HG03025 (cell line): ENCODE data around the gene GSTP1.
A peak's percentile ranks its signal among the peaks of the same experiment; 100 is the strongest.

Experiments
- ATAC-seq: cut with Tn5 transposase; IDR thresholded peaks from one replicate; pipeline ENCODE4 v1.9.1; 2021; ENCODE audit warnings: mild to moderate bottlenecking, moderate library complexity; ENCODE audit not compliant: unreplicated experiment, low FRiP score

GSTP1 gene

DNA sequence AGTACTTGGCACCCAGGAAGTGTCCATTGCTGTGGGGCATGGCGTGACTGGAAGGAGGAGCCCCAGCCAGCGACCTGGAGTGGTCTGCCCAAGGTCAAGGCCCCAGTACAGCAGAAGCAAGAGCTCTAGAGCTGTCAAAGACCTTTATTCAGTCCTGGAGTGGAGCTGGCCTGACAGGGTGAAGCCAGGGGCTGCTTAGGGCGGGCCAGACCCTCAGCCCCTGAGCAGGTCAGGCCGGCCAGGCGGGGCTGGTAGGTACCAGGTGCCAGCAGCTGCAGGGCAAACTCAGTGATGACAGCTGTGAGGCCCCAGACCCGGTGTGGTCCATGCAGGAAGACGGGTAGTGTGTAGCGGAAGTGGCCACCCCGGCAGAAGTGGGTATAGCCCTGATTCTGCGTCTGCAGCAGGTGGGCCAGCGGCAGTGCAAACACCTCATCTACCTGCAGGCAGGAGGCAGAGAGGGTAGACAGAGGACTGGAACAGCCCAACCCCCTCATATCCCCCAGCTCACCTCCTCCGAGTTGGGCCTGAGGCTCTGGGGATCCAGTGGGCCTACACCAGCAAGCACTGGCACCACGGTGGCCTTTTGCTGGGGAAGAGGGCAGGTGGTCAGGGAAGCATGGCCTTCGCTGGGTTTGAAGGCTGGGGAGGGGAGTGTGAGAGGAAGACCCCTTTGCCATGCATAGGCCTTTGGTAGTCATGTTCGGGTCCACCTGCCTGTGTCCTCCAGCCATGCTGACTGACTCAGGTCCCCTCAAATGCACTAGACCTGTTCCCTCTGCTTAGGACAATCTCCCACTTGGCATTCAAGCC lies 44.4 kb downstream of the GSTP1 start:
- no peak for ATAC-seq

DNA sequence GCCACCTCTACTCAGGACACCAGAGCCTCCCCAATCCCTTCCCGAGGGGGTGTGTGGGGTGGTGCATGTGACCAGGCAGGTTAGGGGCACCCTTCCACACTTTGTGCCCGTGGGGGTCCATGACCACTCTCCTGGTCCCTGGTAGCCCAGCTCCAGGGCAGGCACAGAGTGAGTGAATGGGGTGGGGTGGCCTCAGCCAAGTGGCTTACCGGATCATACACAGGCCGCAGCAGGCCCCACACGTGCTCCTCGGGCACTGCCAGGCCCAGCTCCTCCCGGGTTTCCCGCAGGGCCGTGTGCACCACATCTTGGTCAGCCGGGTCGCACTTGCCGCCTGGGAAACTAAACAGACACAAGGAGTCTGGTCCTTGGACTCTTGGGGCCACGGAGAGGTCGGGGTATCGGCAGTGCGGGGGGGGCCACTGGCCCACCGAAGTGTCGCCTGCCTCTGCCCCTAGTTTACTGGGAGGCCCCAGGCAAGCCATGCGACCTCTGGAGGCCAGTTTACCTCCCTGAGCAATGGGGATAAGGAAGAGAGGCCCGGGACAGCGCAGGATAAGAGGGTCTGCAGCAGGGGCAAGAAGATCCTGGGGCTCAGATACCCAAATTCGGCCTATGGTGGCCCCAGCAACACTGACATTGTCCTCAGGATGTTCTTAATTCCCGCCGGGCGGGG lies 45.2 kb downstream of the GSTP1 start:
- no peak for ATAC-seq

DNA sequence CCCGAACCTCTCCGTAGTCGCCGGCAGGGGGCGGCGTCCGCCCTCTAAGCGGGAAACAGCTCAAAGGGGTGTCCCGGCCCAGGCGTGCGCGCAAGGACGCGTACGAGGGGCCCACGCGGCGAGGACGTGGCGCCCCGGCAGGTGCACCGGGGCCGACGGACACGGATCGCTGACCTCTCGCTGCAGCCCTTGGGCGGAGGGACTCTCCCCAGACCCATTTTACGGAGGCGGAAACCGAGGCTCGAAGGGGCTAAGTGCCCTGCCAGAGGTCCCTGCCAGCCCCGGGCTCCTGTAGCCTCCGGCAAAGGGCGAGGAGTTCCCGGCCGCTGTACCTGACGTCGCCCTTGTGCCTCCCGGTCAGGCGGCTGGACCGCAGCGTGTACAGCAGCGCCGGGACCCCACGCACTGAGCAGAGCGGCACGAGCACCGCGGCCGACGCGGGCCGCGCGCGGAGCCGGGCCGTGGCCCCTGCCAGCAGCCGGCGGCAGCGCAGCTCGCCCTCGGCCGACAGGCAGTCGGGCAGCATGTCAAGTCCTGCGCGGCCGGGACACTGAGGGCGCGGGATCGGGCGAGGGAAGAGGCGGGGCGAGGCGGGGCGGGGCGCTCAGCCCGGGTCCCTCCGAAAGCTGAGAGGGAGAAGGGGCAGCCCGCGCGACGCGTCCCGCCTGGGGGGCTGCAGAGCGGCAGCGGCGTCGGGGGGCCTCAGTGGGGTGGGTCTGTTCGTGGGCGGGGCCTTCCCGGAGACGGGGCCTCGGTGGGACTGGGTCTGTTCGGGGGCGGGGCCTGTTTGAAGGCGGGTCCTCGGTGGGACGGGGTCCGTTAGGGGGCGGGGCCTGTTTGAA lies 46.0 kb downstream of the GSTP1 start, which contains the start of gene NUDT8:
Gene NUDT8 (minus strand): TSS at position 552 of the 842 bp plus-strand sequence. CDS start 26 bp downstream, at position 526.
- peak; percentile 38 for ATAC-seq

DNA sequence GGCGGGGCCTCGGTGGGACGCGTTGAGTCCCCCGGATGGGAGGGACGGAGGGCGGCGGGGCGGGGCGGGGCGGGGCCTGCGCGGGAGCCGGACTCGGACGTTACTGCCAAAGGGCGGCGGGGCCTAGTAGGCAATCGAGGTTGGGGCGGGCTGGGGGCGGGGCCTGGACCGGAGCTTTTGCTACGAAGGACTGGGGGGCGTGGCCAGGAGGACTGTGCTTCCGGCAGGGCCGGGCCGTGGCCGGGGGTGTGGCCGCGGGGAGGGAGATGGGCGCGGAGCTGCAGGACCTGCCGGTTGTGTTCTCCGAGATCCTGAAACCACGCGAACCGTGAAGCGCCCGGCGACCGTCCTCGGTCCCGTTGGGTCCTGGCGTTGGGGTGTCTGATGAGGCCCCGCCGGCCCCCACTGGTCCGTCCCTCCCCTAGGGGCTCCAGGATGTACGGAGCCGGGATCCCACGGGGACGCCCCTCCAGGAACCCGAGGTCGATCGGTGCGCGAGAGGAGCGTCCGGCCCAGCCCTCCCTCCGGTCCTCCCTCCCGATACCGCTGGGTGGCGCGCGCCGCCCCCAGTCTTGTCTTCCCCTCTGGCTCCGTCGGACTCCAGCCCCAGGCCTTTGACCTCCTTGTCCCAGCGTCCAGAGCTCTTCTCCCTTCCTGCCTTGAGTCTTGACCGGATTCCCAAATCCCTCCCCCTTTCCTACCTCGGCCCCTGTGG lies 46.8 kb downstream of the GSTP1 start:
- peak; percentile 67 for ATAC-seq

DNA sequence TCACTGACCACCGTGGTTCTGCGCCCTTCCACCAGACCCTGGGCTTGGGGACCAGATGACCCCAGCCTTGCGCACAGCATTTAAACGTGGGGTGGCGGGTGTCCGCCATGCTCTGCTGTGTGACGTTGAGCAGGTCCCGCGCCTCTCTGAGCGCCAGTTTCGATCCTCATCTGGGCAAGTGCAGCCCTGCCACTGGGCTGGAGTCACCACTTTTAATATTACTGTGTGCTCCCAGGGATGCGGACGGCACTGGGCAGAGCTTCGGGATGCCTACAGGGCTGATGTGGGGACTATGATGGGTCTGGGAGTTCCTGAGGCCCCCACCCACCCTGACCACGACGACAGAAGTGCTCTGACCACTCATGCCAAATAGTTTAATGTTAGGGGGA lies 47.3 kb downstream of the GSTP1 start:
- ATAC-seq, result no peak

DNA sequence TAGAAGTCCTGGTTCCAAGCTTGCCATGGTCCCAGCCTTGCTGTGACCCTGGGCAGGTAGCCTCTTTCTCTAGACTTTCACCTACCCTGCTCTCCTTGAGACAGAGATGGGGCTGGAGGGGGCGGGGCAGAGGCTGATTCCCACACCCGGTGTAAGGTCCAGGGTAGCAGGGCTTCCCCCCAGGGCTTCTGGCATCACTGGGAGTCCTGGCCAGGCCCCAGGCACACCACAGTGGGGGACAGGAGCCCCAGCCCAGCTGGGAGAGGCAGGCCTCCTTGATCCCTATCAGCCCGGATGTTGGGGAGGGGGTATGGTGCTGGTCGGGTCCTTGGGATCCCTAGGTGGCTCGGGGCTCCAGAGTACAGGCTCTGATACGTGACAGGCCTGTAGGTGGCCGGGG lies 47.8 kb downstream of the GSTP1 start:
- no peak for ATAC-seq

DNA sequence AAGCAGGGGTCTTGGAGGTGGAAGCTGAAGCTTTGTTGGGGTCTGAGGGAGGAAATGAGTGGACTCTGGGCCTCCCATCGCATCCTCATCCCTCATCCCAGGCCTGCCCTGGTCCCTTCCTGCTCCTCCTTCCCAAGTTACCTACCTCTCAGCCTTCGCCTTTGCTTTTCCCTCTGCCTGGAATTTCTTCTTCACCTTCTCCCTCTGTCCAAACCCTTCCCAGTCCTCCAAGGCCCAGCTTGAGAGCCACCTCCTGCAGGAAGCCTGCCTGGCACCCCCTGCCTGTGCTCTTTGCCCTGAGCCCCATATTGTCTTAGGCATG lies 48.2 kb downstream of the GSTP1 start:
- ATAC-seq, result no peak

DNA sequence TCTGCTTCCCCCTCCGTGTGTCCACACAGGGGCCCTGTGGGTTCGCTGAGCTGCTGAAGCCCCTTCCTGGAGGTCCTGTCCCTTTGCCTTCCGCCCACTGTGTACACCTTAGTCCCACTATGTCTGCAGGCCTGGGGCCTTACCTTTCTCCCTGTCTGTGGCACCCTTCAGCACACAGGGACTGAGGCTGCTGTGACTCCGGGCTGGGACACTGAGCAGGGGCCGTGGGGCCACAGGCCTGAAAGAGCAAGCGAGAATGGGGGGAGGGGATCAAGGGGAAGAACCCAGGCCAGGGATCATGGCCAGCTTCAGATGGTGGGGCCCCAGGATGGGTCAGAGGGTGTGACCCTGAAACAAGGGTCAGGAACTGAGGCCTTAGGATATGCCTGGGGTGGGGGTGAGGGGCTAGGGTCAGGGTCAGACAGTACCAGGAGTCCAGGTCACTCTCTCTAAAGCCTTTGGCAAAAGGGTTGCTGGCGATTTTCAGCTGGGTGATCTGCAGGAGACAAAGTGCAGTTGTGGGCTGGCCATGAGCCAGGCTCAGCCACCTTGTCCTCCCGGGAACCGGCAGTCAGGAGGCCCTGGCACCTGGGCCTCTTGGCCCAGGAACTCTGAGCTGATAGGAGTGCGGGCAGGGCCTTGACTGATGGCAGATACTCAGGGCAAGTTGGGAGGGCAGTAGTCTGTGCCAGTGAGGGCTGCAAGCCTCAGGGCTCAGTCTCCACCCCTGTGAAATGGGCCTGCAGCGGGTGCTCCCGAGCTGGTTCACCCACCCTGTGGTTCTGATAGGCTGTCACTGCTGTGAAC lies 48.8 kb downstream of the GSTP1 start:
- ATAC-seq, result no peak

DNA sequence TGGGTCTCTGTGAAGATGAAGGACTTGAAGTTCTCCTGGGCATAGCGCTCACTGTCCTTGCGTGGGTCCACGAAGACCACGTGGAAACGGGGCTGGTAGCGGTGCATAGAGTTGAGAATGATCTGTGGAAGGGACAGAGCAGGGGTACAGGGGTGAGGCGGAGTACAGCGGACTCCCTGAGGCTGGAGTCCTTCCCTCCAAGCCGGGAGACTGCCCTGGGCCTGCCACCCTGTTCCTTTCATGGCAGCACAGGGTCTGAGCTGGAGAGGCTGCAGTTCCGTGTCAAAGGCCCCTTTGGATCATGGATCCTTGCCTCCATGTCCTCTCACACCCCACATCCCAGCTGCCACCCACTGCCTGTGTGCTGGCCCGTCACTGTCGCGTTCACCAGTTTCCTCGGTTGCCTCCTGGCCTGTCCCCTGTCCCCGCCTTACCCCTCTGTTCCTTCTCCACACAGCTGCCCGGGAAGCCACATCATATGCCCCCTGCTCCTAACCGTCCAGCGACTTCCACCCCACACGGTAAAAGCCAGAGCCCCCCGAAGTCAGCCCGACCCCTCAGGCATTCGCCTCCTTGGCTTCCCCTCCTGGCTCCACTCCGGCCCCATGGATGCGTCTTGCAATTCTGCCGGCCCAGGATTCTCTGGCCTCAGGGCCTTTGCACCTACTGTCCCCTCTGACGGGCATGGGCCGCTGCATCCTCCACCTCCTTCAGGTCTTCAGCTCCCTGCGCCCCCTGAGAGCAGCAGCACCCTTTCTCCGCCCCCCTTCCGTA lies 49.6 kb downstream of the GSTP1 start:
- ATAC-seq, result no peak

DNA sequence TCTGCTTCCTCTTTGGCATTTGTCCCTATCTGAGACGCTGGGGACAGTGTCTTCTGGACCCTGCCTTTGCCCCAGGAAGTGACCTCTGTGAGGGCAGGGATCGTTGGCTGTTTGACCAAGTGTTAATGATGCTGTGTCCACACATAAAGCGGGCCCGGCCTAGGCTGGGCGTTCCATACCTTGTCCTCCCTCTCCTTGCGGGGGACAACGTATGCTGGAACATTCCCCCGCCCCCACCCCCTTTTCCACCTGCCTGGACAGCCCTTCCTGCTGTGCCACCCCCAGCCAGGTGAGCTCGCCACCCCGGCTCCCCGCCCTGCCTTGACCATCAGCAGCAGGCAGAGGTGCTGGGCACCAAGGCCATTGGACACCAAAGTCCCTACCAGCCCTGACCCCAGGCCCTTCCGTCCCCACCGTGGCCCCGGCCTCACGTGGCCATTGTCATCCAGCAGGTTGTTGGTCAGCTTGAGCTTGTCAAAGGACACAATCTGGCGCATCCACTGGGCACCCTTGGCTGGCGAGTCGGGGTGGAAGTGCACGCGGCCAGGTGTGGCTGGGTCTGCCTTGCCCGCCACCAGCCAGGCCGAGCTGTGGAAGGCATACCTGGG lies 50.2 kb downstream of the GSTP1 start:
- ATAC-seq, result no peak

DNA sequence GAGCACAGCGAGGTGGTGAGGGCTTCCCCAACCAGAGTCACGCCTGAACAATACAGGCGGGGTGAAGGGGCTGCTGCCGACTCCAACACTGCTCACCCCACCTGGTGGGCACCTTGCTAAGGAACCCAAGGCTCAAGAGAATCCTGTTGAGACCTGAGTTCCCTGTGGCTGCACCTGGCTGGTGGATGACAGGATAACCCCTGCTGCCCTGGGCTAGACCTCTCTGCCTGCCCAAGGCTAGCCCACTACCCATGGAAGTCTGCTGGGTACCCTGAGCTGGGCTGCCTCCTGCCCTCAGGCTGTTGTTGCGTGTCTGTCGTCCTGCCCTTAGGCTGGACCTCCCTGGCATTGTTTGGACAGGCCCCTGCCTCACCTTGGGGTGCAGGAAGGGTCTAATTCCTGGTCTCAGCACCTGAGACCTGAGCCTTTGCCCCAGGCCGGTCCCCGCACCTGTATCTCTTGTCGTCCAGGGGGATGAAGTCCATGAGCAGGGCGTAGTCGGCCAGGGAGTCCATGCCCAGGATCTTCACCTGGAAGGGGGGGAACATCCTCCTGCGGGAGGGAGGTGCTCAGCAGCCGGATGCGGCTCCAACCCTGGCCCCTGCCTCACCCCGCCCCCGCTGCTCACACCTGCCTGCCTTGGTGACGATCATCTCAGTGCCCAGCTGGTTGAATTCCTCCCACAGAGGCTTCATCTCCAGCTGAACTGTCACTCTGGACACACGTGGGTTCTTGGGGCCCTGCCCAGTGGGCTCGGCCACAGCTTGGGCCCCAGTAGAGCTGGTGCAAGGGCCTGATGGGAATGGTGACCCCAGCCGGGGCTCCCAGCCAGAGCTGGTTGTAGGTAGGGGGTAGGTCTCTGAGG lies 51.0 kb downstream of the GSTP1 start:
- no peak for ATAC-seq

DNA sequence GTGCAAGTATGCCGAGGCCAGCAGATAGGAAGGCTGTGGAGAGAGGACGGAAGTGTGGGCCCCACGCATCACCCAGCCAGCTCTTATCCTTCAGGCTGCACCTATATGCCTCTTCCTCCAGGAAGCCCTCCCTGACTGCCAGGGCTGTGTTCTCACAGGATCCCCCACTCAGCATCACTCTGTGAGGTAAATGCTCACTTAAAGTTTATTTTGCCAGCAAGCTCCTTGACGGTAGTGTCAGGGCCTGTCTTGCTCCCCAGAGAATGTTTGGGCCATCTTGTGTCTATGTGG lies 51.6 kb downstream of the GSTP1 start:
- ATAC-seq, result no peak
